GM12872 (cell line): ENCODE measurements around the gene HS6ST1.
A peak's percentile ranks its signal among the peaks of the same experiment; 100 is the strongest.

Source experiments
- TF ChIP-seq, protein P1 (sequence below): IDR thresholded peaks from 3 replicates; pipeline ENCODE4 v1.5.1; 2011; ENCODE audit warnings: low read depth, mild to moderate bottlenecking, low read length, moderate library complexity; ENCODE audit not compliant: insufficient read depth

Gene HS6ST1

DNA sequence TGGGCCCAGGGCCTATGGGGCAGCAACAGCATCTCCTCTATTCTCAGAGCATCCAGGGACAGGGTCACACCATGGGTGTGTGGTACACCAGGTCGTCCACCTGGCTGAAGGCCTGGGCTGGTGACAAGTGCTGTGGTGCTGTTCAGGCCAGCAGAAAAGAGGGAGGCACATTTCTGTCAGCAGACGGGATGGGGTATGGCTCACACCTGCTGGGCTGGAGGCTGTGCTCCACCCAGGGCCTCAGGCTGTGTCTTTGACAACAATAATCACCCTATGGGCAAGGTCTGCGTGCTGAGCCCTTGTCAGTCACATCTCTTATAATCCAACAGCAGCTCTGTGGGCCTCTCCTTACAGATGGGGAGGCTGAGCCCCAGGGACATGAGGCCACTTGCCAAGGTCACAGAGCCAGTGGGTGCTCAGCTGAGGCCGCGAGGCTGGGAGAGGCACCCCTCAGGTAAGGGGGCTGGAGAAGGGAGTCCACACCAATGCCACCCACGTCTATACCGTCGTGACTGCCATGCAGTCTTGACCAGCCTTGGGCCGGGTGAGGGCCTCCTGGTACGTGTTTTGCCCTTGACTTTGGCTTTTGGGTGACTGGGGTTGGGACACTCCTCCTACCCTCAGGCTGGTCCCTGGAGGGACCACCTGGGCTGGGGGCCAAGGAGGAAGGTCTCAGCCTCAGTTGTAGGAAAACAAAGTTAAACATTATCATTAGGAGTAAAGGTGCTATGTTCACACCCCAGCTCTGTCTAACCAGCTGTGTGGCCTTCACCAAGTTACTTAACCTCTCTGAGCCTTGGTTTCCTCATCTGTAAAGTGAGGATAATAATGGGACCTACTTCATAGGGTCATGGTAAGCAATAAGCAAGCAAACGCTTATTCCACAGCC is 5.6 kb upstream of the HS6ST1 start:
- TF ChIP-seq, protein P1, sequence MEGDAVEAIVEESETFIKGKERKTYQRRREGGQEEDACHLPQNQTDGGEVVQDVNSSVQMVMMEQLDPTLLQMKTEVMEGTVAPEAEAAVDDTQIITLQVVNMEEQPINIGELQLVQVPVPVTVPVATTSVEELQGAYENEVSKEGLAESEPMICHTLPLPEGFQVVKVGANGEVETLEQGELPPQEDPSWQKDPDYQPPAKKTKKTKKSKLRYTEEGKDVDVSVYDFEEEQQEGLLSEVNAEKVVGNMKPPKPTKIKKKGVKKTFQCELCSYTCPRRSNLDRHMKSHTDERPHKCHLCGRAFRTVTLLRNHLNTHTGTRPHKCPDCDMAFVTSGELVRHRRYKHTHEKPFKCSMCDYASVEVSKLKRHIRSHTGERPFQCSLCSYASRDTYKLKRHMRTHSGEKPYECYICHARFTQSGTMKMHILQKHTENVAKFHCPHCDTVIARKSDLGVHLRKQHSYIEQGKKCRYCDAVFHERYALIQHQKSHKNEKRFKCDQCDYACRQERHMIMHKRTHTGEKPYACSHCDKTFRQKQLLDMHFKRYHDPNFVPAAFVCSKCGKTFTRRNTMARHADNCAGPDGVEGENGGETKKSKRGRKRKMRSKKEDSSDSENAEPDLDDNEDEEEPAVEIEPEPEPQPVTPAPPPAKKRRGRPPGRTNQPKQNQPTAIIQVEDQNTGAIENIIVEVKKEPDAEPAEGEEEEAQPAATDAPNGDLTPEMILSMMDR, result no peak

DNA sequence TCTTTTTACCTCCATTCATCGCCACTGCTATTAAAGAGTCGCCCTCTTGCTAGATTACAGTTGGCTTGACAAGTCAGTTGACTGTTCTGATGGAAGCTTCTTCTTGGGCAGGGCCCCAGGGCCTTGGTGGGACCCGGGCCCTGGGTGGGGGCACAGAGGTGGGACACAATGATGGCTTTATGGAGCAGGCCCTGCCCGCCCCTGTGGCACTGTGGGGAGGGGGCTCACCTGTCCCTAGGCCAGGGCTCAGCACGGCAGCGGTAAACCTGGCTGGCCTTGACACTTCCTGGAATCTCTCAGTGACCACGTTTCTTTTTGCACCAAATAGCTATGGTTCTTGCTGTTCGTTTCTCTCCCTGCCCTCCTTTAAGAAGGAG is 4.9 kb upstream of the HS6ST1 start:
- TF ChIP-seq, protein P1, result no peak

DNA sequence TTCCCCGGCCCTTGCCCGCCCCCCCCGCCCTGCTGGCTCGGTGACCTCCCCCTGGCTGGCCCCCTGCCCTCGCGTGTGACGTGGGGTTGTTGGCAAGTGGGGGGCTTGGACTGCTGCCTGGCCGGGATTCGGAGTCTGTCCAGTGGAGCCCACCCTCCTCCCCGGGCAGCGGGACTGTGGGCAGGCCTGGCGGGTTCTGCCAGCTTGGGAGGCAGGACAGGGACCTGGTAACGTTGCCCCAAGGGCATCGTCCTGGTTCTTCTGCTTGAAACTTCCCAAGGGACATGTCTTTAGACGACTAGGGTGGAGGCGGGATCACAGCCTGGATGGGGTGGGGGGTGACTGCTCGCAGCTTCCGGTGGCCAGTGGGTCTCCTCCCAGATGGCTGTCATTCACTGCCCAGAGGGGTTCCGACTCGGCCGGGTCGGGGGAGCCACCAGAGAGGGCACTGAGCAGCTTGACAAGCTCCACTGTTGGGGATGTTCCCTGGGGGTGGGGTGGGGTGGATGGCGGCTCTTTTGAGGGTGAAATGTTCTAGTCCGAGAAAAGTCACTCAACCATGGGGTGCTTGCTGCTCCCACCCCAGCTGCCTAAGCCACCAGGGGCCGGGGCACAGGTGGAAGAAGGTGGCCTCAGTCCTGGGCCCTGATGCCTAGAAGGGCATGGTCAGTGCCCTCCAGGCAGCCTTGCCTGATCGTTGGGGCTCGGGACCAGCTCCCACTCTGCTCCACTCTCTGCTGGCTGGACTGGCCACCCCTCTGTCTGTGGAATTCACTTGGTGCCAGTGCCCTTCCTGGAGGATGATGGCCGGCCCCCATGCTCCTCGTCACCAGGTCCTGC is 4.3 kb upstream of the HS6ST1 start:
- TF ChIP-seq, protein P1, result no peak

DNA sequence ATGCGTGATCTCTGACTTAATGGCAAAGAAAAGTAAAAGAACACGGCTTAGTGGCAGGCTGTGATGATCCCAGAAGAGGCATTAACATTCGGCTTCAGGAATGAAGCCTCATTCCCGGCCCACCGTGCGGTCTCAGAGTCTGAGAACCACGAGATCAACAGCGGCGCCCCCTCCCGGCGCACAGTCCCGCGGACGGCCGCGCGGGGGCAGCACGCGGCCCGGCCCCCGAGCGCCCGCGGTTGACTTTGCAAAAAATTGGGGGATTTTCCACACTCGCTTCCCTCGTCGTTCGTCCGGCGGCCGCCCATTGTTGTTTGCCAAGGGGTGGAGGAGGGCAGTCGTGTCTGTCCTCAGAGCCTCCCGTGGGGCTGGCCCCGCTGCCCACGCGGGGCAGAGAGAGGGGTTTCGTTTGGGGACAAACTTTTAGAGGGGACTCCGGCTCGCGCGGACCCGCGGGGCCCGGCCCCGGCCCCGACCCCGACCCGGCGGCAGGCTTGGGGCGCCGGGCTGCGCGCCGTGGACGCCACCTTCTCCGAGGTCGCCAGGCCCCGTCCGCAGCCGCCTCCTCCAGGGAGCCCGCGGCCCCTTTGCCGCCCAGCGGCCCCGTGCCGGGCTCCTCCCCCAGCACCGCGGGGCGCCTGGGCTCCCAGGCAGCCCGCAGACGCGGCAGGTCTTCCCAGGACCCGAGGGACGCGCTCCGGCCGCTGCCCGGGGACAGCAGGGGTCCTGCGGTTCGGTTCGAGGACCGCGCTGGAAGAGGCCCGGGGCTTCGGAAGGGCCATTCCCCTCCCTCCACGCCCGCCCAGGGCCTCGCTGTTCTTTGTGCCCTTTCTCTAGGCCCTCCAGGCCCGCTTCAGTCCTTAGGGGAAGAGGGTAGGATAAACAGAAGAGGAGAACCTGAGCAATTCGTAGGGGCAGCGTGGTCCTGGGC is 3.4 kb upstream of the HS6ST1 start:
- TF ChIP-seq, protein P1, result peak; percentile 81

DNA sequence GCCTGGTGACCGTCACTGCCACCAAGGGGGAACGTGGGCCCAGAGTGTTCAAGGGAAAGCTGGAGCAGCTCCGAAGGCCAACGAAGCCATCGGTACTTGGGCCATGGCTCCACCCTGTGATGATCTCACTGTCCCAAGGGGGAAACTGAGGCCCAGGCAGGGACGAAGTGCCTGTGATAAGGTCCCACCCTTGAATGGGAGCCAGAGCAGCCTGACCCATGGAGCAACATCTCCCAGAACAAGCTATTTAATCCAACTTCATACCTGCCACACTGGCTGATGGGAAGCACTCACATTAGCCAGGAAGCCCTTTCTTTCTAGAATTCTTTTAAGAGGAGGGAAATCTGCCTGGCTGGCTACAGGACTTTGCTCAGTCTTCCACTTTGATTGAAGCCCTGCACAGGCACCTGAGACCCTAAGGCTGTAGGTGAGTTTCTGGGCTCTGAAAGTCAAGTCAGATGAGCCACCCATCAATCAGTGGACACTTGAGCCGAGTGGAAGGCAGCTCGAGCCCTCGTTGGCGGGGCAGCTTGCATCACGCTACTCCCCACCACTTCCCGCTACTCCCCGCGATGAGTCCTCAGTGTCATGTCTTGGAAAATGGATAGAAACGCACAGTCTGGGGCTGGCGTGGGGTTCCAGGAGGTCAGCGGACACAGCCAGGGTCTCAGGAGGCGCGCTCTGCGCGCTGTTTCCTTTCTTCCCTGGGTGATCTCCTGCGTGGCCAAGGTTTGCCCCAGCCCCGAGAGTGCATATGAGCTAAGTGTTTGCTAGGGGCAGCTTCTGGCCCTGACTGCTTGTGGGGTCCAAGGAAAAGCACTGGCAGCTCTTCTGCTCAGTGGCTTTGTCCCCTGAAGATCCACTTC is 2.5 kb upstream of the HS6ST1 start:
- TF ChIP-seq, protein P1, result no peak

DNA sequence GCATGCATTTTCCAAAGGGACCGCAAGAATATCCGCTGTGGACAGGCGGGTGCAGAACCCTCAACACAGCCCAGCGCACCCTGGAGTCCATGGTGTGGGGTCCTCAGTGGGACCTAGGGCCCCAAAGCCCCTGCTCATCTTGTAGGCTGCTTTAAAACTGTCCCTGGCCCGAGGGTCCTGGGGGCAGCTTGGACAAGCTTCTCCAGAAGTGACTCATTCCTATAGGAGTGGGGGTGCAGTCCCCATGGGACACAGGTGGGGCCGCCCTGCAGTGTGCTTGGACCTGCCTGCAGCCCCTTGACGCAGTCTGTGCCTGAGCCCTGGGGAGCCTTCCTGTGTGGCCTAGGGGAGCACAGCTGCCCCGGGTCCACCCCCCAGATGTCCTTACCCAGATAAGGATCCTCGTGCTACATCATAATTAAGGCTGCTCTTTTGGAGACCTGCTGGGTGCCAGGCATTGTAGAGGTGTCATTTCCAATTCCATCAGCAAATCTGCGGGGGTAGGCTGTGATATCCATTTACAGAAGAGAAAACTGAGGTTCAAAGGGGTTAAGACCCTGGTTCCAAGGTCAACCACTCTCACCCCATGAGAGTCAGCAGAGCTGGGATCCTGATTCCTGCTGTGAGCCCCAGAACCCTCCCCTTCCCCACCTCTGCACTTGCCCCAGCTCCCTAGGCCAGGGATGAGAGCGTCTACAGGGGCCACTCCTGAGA is 1.7 kb upstream of the HS6ST1 start:
- TF ChIP-seq, protein P1, result no peak
